Measurements from ENCODE around the gene R3HDM4.
"Not testable (repeated sequence)": the region's sequence is repeated elsewhere in the genome, so short reads cannot be mapped to it uniquely, and the experiment has no call there.

Gene R3HDM4

GRCh38 chr19:890831-891230 is 22.2 kb downstream of the R3HDM4 start:
- DNase-seq, result no peak

DNA sequence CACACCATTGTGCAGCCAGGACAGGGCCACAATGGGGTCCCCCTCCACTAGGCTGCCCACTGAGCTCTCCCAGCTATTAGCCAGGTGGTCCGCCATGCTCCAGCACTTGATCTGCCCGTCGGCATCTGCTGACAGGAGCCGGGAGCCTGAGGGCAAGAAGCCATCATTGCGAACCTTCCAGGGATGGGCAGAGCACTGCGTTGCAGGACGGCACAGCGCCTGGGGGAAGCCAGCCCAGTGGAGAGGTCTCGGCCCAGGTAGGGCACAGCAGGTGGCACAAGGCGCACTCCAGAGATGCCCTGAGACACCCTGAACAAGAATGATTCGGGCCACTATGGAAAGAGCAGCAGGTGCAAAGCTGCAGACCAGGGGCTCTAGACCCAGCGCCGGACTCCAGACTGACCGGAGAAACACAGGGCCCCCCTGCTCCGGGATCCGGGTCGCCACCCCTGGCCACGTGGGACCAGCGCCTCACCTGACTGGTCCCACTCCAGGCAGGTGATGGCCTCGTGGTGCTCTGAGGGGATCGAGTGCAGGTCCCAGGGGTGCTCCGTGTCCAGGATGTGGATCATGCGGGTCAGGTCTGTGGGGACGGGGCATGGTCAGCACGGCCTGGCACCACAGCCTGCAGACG is 23.2 kb downstream of the R3HDM4 start:
- DNase-seq, result no peak

DNA sequence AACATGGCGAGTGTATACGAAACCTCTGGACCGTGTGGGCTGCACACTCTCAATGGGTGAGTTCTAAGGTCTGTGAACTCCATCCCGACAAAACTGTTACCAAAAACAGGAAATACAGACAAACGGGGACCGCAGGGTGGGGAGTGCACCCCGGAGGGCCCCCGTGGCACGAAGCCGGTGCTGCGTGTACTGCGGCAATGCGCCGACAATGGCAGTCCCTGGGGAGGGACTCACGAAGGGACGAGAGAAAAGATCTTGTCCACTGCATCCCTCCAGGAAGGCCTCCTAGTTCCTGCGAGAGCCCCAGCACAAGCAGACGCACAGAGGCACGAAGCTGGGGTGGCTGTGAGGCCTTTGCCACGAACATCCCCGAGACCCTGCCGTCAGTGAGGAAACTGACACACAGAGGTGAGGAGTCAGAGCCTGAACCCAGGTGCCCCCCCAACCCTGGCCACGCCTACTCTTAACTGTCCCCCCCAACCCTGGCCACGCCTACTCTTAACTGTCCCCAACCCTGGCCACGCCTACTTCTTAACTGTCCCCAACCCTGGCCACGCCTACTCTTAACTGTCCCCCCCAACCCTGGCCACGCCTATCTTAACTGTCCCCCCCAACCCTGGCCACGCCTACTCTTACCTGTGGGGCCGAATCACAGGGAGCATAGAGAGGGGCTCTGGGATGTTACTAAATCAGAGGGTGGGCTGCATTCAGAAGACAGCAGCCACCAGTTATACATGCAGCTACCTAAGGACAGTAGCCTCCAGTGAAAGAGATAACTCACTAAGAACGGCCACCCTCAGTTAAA is 24.2 kb downstream of the R3HDM4 start:
- no peak for DNase-seq

DNA sequence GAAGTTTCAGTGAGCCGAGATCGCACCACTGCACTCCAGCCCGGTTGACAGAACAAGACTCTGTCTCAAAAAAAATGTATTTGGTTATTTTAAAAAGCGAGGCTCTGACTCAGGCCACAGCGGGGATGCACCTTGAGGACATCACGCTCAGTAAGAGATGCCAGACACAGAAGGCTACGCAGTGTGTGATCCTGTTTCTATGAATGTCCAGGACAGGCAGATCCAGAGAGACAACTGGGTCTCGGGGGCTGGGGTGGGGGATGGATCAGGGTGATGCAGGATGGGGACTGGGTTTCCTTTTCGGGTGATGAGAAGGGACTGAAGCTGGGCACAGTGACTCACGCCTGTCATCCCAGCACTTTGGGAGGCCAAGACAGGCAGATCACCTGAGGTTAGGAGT is 25.4 kb downstream of the R3HDM4 start:
- DNase-seq, result no peak

- peak; percentile 61 for DNase-seq
Measured at GRCh38 chr19:887072-887471, 25.9 kb downstream of the R3HDM4 start.

DNA sequence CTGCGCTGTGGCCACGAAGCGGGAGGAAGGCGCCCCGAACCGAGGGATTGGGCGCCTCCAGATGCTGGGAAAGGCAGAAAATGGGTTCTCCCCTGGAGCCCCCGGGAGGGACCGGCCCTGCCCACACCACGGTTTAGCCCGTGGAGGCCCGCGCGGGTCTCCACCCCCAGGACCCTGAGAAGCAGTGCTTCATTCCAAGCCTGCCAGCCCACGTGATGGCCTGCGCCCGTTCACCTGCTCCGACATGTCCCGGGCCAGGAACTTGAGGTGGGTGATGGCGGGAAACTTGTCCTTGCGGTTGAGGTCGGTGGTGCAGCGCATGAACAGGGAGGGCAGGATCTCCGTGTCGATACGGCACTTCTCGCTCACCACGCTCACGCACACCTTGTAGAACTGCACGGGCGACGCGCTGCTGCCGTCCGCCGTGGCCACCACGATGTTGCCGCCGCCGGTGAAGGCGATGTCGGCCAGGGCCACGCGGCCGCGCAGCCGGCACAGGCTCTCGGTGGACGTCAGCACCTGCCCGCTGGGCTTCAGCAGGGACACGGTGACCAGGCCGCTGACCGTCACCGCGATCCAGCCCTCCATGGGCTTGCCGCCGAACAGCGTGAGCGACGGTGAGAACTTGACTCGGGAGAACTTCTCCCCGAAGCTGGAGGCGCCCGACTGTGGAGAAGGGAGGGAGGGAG is 27.3 kb downstream of the R3HDM4 start:
- DNase-seq, result no peak

GRCh38 chr19:884420-885211 is 28.4 kb downstream of the R3HDM4 start:
- no peak for DNase-seq

DNA sequence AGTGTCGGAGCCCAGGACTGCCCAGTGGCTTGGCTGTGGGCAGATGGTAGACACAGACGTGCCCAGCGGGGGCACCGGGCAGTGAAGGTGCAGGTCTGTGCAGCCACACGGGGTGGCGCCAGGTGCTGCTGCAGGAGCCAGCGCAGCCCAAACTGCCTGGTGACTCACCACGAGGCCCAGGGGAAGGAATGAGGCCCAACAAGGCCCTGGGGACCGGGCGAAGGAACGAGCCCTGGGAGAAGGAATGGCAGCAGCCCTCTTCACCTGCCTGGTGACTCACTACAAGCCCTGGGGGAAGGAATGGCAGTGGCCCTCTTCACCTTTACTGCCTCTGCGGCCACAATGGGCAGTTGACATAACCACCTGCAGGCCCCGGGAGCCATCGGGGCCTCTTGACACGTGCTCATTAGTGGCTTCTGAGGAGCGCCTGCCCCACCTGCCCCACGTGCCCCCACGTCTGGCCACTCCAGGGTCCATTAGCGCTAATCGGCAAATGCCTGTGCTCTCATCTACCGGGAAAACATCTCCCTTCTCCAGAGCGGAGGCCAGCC is 29.3 kb downstream of the R3HDM4 start:
- no peak for DNase-seq

DNA sequence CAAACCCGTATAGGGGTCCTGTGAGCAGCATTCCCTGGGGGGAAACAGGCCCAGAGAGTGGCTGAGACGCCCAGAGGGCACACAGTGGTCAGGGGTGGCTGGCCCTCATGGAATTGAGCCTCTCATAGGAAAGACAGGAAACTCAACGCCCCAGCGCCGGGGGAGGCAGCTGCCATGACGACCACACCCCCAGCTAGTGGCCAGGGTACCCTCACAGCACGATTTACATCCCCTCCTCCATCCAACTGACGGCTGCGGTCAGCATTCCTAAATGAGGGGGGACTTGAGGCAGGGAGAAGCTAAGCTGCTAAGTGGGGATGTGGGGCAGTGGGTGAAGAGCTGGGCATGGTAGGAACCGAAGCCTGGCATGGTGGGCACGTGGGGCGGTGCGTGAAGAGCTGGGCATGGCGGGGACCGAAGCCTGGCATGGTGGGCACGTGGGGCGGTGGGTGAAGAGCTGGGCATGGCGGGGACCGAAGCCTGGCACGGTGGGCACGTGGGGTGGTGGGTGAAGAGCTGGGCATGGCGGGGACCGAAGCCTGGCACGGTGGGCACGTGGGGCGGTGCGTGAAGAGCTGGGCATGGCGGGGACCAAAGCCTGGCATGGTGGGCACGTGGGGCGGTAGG is 30.0 kb downstream of the R3HDM4 start:
- no peak for DNase-seq

- DNase-seq, result no peak
Measured at GRCh38 chr19:881385-882071, 31.5 kb downstream of the R3HDM4 start.

DNA sequence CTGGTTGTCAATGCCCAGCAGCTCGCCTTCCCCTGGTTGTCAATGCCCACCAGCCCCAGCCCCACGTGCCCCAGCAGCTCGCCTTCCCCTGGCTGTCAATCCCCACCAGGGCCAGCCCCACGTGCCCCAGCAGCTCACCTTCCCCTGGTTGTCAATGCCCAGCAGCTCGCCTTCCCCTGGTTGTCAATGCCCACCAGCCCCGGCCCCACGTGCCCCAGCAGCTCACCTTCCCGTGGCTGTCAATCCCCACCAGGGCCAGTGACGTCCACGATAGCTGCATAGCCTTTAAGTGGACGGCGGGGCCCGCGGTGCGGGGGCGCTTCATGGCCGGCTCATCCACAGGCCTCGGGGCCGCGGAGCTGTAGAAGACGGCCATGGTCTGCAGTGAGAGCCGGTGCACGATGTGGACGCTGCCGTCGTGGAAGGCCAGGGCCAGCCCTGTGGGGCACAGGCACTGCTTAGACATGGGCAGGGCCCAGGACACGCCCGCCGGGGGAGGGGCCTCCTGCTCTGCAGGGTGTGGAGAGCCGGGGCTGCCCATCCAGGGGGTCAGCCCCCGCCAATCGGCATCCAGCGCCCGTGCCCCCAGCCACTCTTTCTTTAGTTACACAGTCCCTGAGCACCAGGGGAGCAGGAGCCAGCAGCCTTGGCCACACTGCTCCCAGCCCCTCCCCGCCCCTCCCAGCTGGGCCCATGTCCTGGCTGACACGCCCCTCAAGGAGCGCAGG is 33.1 kb downstream of the R3HDM4 start:
- no peak for DNase-seq

- not testable (repeated sequence) for DNase-seq
Measured at GRCh38 chr19:878751-879561, 34.1 kb downstream of the R3HDM4 start.

GRCh38 chr19:877992-878660 is 34.9 kb downstream of the R3HDM4 start:
- not testable (repeated sequence) for DNase-seq

DNA sequence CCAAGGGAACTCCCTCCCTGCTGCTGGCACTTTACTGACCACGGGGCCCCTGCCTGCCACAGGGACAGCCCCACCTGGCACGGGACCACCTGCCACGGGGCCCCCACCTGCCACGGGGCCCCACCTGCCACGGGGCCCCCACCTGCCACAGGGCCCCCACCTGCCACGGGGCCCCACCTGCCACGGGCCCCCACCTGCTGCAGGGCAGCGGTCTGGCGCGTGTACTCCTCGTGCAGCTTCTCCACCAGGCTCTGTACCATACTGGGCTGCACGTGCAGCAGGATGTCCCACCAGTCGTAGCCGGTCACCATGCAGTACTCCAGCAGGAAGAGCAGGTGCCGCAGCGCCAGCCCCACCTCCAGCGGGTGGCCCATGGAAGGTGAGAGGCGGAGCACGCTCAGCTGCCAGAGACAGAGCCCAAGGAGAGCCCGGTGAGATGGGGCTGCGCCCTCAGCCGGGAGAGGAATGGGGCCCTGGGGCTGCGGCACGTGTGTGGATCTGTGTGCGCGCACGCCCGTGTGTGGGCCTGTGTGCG is 36.2 kb downstream of the R3HDM4 start:
- DNase-seq, result no peak

GRCh38 chr19:876089-876488 is 36.9 kb downstream of the R3HDM4 start:
- no peak for DNase-seq

GRCh38 chr19:875265-875879 is 37.6 kb downstream of the R3HDM4 start:
- DNase-seq, result no peak

DNA sequence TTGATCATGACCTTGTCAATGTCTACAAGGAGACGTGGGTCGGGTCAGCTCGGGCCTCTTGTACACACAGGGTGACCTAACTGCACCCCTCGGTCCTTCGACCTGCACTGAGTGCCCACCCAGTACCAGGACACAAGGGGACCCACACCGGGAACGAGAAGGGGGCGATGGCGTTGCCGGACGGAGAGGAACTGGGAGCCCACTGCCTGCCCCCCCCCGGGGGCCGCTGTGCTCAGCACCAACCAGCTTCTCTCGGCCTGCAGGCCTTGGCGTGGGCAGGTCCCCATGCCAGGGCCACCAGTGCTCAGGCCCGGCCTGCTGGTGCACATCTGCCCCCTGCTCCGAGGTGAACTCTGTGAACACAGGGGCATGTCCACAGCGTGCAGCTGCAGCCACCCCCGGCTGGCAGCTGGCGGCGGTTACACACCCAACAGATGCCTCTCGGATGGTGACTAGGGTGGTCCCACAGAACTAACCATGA is 39.4 kb downstream of the R3HDM4 start:
- no peak for DNase-seq

- peak; percentile 77 for DNase-seq
Measured at GRCh38 chr19:873084-873483, 39.9 kb downstream of the R3HDM4 start.
